Measurements from ENCODE around the gene NNAT. TPM values are rescaled to one million over a fixed set of nuclear protein-coding genes. Genes with fewer than 3 reads are reported as not detected.

The NNAT gene
- total RNA-seq, 1 donor: not detected

DNA sequence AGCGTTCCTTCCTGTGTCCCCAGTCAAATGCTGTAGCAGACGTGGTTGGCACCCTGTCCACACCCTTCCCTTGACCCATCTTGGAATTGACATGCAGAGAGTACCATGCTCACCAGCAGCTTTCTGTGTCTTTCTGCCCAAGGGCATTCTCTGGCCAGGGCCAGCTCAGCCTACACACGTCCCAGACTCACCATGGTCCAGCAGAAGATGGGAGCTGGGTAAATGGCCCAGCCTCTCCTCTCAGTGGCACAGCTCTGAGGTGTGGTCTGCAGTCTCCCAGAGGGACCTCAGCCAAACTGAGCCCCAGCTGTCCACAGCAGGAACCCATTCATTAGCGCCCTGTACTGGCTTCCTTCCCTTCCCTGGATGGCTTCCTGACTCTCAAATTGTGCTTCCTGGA, 37.7 kb downstream of the NNAT start:
- peaks cover 13% of the 10 kb centered on the region for H3K27me3 ChIP-seq (ENCODE audit: insufficient read depth, low read length)
- H3K9me3 ChIP-seq (ENCODE audit: low read depth, low read length): no peaks in the 10 kb centered on the region
- H3K4me3 ChIP-seq (ENCODE audit: low read length): no peak overlapping the region
- no peaks in the 10 kb centered on the region for H3K4me1 ChIP-seq (ENCODE audit: insufficient read depth, low read length)

GRCh38 chr20:37559312-37560027, 38.4 kb downstream of the NNAT start:
- H3K27me3 ChIP-seq (ENCODE audit: insufficient read depth, low read length): peaks cover 17% of the 10 kb centered on the region
- no peaks in the 10 kb centered on the region for H3K4me1 ChIP-seq (ENCODE audit: insufficient read depth, low read length)
- no peaks in the 10 kb centered on the region for H3K9me3 ChIP-seq (ENCODE audit: low read depth, low read length)
- no peak overlapping the region for H3K4me3 ChIP-seq (ENCODE audit: low read length)

- Histone ChIP-seq H3K4me3 (ENCODE audit: low read length) (no peak overlapping the region), H3K27me3 (ENCODE audit: insufficient read depth, low read length) (peaks cover 27% of the 10 kb centered on the region), H3K4me1 (ENCODE audit: insufficient read depth, low read length) (no peaks in the 10 kb centered on the region), H3K9me3 (ENCODE audit: low read depth, low read length) (no peaks in the 10 kb centered on the region)
Measured at GRCh38 chr20:37560629-37561028, 39.6 kb downstream of the NNAT start.

GRCh38 chr20:37562695-37563480, 41.8 kb downstream of the NNAT start:
- peaks cover 27% of the 10 kb centered on the region for H3K27me3 ChIP-seq (ENCODE audit: insufficient read depth, low read length)
- H3K4me1 ChIP-seq (ENCODE audit: insufficient read depth, low read length): no peaks in the 10 kb centered on the region
- H3K4me3 ChIP-seq (ENCODE audit: low read length): no peak overlapping the region
- H3K9me3 ChIP-seq (ENCODE audit: low read depth, low read length): no peaks in the 10 kb centered on the region

- peaks cover 27% of the 10 kb centered on the region for H3K27me3 ChIP-seq (ENCODE audit: insufficient read depth, low read length)
- H3K9me3 ChIP-seq (ENCODE audit: low read depth, low read length): no peaks in the 10 kb centered on the region
- no peak overlapping the region for H3K4me3 ChIP-seq (ENCODE audit: low read length)
- H3K4me1 ChIP-seq (ENCODE audit: insufficient read depth, low read length): no peaks in the 10 kb centered on the region
Measured at GRCh38 chr20:37564016-37564387, 43.0 kb downstream of the NNAT start.

DNA sequence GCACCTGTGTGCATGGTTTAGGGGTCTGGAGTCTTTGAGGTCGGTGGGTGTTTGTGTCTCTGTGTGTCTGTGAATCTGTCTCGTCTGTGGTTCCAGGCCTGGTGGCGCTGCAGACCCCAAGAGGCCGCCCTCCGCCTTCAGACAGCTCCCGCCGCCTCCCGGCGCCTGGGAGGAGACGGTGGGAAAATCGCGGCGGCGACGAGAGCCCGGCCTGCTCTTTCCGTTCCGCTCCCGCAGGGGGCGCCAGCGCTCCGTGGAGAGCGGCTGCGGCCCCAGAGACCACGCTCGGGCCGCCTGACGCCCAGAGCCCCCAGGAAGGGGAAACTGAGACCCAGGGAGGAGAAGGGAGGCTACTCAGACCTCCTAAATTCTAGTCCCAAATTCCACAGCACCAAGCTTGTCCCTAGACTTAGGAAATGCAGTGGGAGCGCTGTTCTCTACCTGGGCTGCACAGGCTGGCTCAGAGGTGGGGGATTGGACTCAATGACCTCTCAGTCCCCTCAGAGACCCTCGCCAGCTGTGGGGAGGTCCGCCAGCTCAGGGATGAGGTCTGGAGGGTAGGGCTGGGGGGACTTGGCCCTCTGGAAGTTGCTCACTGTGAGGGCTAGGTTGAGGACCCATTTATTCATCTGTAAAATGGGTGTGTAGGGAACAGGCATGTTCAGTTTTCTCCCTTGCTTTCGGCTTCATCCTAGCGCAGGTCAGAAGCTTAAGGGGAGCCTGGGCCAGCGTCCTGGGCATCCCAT, 43.5 kb downstream of the NNAT start:
- no peaks in the 10 kb centered on the region for H3K4me1 ChIP-seq (ENCODE audit: insufficient read depth, low read length)
- H3K4me3 ChIP-seq (ENCODE audit: low read length): no peak overlapping the region
- H3K27me3 ChIP-seq (ENCODE audit: insufficient read depth, low read length): peaks cover 30% of the 10 kb centered on the region
- H3K9me3 ChIP-seq (ENCODE audit: low read depth, low read length): no peaks in the 10 kb centered on the region

DNA sequence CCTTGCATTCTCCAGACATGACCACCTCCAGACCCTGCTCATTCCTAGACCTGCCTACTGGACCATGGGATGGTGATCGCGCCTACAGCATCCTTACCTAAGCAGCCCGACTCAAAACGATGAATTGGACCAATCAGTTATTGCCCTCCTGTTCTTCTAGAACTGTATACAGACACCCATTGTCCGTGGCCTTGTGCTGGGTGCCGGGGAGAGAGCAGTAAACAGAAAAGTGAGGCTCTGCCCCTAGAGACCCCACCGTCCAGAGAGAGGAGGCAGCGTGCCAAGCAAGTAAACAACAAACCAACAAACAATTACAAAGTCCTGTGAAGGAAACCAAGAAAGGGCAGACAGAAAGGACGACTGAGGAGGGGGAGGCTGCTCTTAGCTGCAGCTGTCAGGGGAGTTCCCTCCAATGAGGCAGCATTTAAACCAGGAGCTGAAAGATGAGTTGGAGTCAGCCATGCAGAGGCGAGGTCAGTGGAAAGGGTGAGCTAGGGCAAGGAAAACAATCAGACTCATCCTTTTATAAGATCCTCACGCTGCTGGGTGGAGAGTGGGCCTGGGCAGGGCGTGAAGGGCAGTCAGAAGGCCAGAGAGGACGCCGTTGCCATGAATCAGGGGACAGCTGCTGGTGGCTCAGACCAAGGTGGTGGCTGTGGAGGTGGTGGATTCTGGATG, 44.2 kb downstream of the NNAT start:
- peaks cover 31% of the 10 kb centered on the region for H3K27me3 ChIP-seq (ENCODE audit: insufficient read depth, low read length)
- no peaks in the 10 kb centered on the region for H3K9me3 ChIP-seq (ENCODE audit: low read depth, low read length)
- no peaks in the 10 kb centered on the region for H3K4me1 ChIP-seq (ENCODE audit: insufficient read depth, low read length)
- no peak overlapping the region for H3K4me3 ChIP-seq (ENCODE audit: low read length)

DNA sequence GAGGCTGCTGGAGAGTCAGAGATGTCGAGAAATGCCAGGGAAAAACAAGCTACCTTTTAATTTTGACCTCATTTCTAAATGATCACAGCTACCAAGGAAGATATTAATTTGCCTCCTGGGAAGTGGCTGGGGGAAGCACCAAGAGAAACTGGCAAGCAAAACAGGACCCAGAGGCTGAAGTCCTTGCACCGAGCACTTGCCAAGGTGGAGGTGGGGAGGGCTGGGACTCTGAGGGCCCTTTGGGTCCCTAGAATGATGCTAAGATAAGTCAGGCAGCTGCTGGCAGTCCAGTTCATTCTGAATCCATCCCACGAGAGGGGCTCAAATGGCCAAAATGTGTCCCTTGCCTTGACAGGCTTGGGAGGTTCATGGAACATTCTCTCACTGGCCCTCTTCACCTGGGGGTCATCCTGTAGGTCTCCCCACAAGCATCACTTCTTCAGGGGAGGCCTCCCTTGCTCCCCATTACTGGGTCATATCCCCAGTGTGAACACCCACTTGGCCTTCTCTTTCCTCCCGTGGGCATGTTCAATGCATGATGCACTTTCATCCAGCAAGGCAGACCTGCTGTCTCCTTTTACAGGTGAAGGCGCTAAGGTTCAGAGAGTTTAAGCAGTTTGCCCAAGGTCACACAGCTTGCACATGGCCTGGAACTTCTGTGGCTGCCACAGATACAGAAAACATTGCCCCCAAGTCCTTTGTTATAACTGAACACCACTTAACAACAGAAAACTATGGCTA, 45.7 kb downstream of the NNAT start:
- Histone ChIP-seq H3K4me3 (ENCODE audit: low read length) (no peak overlapping the region), H3K9me3 (ENCODE audit: low read depth, low read length) (no peaks in the 10 kb centered on the region), H3K4me1 (ENCODE audit: insufficient read depth, low read length) (no peaks in the 10 kb centered on the region), H3K27me3 (ENCODE audit: insufficient read depth, low read length) (peaks cover 31% of the 10 kb centered on the region)

DNA sequence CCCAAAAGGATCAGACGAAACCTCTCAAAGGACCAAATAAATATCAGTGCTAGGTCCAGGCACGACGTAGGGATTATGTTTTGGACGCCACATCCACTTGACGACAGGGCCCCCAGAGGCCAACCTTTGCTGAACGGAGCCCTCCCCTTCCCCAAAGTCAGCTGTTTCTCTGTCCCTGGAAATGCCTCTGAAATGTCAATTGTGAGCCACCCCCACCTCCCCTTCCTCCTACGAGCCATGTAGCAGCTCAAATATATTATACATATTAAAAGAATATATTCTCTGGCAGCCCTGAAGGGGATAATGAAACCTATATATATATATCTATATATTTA, 46.2 kb downstream of the NNAT start:
- no peaks in the 10 kb centered on the region for H3K9me3 ChIP-seq (ENCODE audit: low read depth, low read length)
- no peaks in the 10 kb centered on the region for H3K4me1 ChIP-seq (ENCODE audit: insufficient read depth, low read length)
- H3K4me3 ChIP-seq (ENCODE audit: low read length): no peak overlapping the region
- H3K27me3 ChIP-seq (ENCODE audit: insufficient read depth, low read length): peaks cover 31% of the 10 kb centered on the region

GRCh38 chr20:37567671-37568588, 46.9 kb downstream of the NNAT start:
- H3K4me3 ChIP-seq (ENCODE audit: low read length): no peak overlapping the region
- no peaks in the 10 kb centered on the region for H3K4me1 ChIP-seq (ENCODE audit: insufficient read depth, low read length)
- no peaks in the 10 kb centered on the region for H3K9me3 ChIP-seq (ENCODE audit: low read depth, low read length)
- H3K27me3 ChIP-seq (ENCODE audit: insufficient read depth, low read length): peaks cover 26% of the 10 kb centered on the region

DNA sequence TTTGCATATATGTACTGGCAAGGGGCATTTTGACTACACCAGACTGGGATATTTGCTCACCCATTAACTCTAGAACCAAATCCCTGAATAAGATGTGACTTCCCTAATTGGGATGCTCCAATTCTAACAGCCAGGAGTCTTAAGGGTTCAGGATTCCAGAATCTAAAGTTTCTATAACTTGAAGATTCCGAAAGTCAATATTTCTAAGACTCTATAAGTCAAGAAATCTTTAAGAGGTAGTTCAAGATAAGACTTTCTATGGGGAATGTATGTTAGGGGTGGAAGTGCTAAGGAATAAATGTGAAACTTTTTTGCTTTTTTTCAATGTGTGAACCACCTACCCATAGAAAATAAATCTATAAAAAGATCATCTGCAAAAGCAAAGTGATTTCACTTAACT, 49.4 kb downstream of the NNAT start:
- Histone ChIP-seq H3K9me3 (ENCODE audit: low read depth, low read length) (no peaks in the 10 kb centered on the region), H3K27me3 (ENCODE audit: insufficient read depth, low read length) (peaks cover 4% of the 10 kb centered on the region), H3K4me3 (ENCODE audit: low read length) (no peak overlapping the region), H3K4me1 (ENCODE audit: insufficient read depth, low read length) (no peaks in the 10 kb centered on the region)

GRCh38 chr20:37571033-37571432, 50.0 kb downstream of the NNAT start:
- Histone ChIP-seq H3K4me1 (ENCODE audit: insufficient read depth, low read length) (peaks cover 3% of the 10 kb centered on the region), H3K4me3 (ENCODE audit: low read length) (no peak overlapping the region), H3K9me3 (ENCODE audit: low read depth, low read length) (no peaks in the 10 kb centered on the region), H3K27me3 (ENCODE audit: insufficient read depth, low read length) (peaks cover 4% of the 10 kb centered on the region)
